IMR-90 (cell line): Measurements from ENCODE around the gene PHLDA2. TPM values are rescaled to one million over a fixed set of nuclear protein-coding genes. Genes with fewer than 3 reads are reported as not detected.

Source experiments
- ATAC-seq: fragments of 200-7000 bp; cut with Tn5 transposase; 2 replicates; pipeline ENCODE4 v1.9.1; 2020; ENCODE audit warnings: low read depth, mild to moderate bottlenecking, moderate library complexity
- BruUV-seq: library from RNA; stranded (reverse); fragments of 400-500 nt; replicated peaks from 2 replicates; lab custom pipeline; 2021; lab: Mats Ljungman, UMichigan
- CTCF ChIA-PET: fragments of 300-600 bp; formaldehyde crosslinking; extraction: SDS; loops from one replicate; lab custom pipeline; 2021; ENCODE audit warnings: antibody characterized with exemption; lab: Yijun Ruan, JAX
- POLR2A ChIA-PET: fragments of 300-600 bp; sonication (Branson Sonifier 250); formaldehyde crosslinking; loops from one replicate; lab custom pipeline; 2022; ENCODE audit warnings: antibody characterized with exemption; ENCODE audit not compliant: unreplicated experiment; lab: Charles Lee
- DNase-seq: peaks from one replicate; pipeline ENCODE4 v3.0.0; 2013
- H2AFZ ChIP-seq: replicated peaks from 2 replicates; pipeline ENCODE3; 2013; ENCODE audit warnings: low read length, mild to moderate bottlenecking; ENCODE audit not compliant: poor library complexity
- H2AK5ac ChIP-seq: 2 replicates; pipeline ENCODE4 v1.6.1; 2013; ENCODE audit warnings: low read depth, low read length, inconsistent platforms
- H2AK9ac ChIP-seq: replicated peaks from 2 replicates; pipeline ENCODE3; 2013; ENCODE audit warnings: mild to moderate bottlenecking, low read depth, low read length, moderate library complexity; ENCODE audit not compliant: poor library complexity
- H2BK120ac ChIP-seq: 2 replicates; pipeline ENCODE4 v1.6.1; 2013; ENCODE audit warnings: low read depth, low read length, inconsistent platforms
- H2BK15ac ChIP-seq: 3 replicates; pipeline ENCODE4 v1.6.1; 2013; ENCODE audit warnings: low read depth, low read length, inconsistent platforms
- H2BK20ac ChIP-seq: 2 replicates; pipeline ENCODE4 v1.6.1; 2013; ENCODE audit warnings: low read depth, mild to moderate bottlenecking, inconsistent platforms, low read length, moderate library complexity
- H2BK5ac ChIP-seq: 2 replicates; pipeline ENCODE4 v1.6.1; 2013; ENCODE audit warnings: mild to moderate bottlenecking, low read depth, low read length, inconsistent platforms; ENCODE audit not compliant: poor library complexity, severe bottlenecking
- H3K14ac ChIP-seq: replicated peaks from 2 replicates; pipeline ENCODE4 v1.6.1; 2013; ENCODE audit warnings: low read depth, low read length, inconsistent platforms
- H3K18ac ChIP-seq: 2 replicates; pipeline ENCODE4 v1.6.1; 2013; ENCODE audit warnings: low read depth, low read length, control low read depth
- H3K23ac ChIP-seq: 2 replicates; pipeline ENCODE4 v1.6.1; 2013; ENCODE audit warnings: low read depth, low read length, inconsistent platforms
- H3K27ac ChIP-seq: 2 replicates; pipeline ENCODE4 v1.5.1; 2013; ENCODE audit warnings: mild to moderate bottlenecking, control low read depth, low read length; ENCODE audit not compliant: insufficient read depth
- H3K27me3 ChIP-seq: 2 replicates; pipeline ENCODE4 v1.6.1; 2013; ENCODE audit warnings: low read length; ENCODE audit not compliant: control insufficient read depth, insufficient read depth
- H3K36me3 ChIP-seq: 2 replicates; pipeline ENCODE4 v1.6.1; 2013; ENCODE audit warnings: low read length, mixed read lengths; ENCODE audit not compliant: control insufficient read depth, insufficient read depth
- H3K4ac ChIP-seq: 2 replicates; pipeline ENCODE4 v1.6.1; 2013; ENCODE audit warnings: low read depth, low read length, inconsistent platforms
- H3K4me1 ChIP-seq: 2 replicates; pipeline ENCODE4 v1.6.1; 2013; ENCODE audit warnings: low read length, mixed read lengths; ENCODE audit not compliant: control insufficient read depth, insufficient read depth
- H3K4me2 ChIP-seq: 2 replicates; pipeline ENCODE4 v1.6.1; 2013; ENCODE audit warnings: low read depth, mild to moderate bottlenecking, control low read depth, low read length, moderate library complexity
- H3K4me3 ChIP-seq: 2 replicates; pipeline ENCODE4 v1.5.1; 2013; ENCODE audit warnings: low read depth, mild to moderate bottlenecking, control low read depth, low read length, moderate library complexity; ENCODE audit not compliant: insufficient read depth
- H3K56ac ChIP-seq: 2 replicates; pipeline ENCODE4 v1.6.1; 2013; ENCODE audit warnings: low read length, inconsistent platforms; ENCODE audit not compliant: insufficient read depth; ENCODE audit errors: extremely low read depth
- H3K79me1 ChIP-seq, 2 experiments: 2 replicates each; pipeline ENCODE4 v1.6.1; 2013; ENCODE audit warnings: low read length in 2 of 2, inconsistent platforms in 1 of 2, low read depth in 1 of 2
- H3K9ac ChIP-seq: 2 replicates; pipeline ENCODE4 v1.6.1; 2013; ENCODE audit warnings: low read depth, low read length, control low read depth
- H3K9me1 ChIP-seq: 2 replicates; pipeline ENCODE4 v1.6.1; 2013; ENCODE audit warnings: low read length, inconsistent platforms; ENCODE audit not compliant: insufficient read depth
- H3K9me3 ChIP-seq: 2 replicates; pipeline ENCODE4 v1.6.1; 2013; ENCODE audit warnings: low read length; ENCODE audit not compliant: control insufficient read depth, insufficient read depth
- H4K20me1 ChIP-seq: 2 replicates; pipeline ENCODE4 v1.6.1; 2013; ENCODE audit warnings: low read length, inconsistent platforms; ENCODE audit not compliant: insufficient read depth
- H4K5ac ChIP-seq: 2 replicates; pipeline ENCODE4 v1.6.1; 2013; ENCODE audit warnings: mild to moderate bottlenecking, low read depth, low read length, control low read depth
- H4K8ac ChIP-seq, 2 experiments: 2 replicates each; pipeline ENCODE4 v1.6.1; 2013; ENCODE audit warnings: low read depth in 2 of 2, low read length in 2 of 2, control low read depth in 1 of 2, inconsistent platforms in 1 of 2
- H4K91ac ChIP-seq: 2 replicates; pipeline ENCODE4 v1.6.1; 2013; ENCODE audit warnings: low read depth, low read length, inconsistent platforms; ENCODE audit not compliant: insufficient read depth
- FOS ChIP-seq: fragments of 150-350 bp; IDR thresholded peaks from 2 replicates; pipeline ENCODE4 v1.6.1; 2016; ENCODE audit warnings: low read depth, low read length
- MAZ ChIP-seq: IDR thresholded peaks from 2 replicates; pipeline ENCODE4 v1.6.1; 2012; ENCODE audit warnings: low read depth, mild to moderate bottlenecking, low read length, improper control_type of control experiment, moderate library complexity, borderline replicate concordance
- MXI1 ChIP-seq: IDR thresholded peaks from 2 replicates; pipeline ENCODE4 v1.6.1; 2012; ENCODE audit warnings: low read depth, mild to moderate bottlenecking, low read length, moderate library complexity, borderline replicate concordance
- NFE2L2 ChIP-seq: fragments of 150-350 bp; IDR thresholded peaks from 2 replicates; pipeline ENCODE4 v1.6.1; 2016; ENCODE audit warnings: low read depth, mild to moderate bottlenecking, low read length
- RAD21 ChIP-seq: IDR thresholded peaks from 2 replicates; pipeline ENCODE4 v1.6.1; 2012; ENCODE audit warnings: low read length, improper control_type of control experiment
- WGBS, 2 experiments: methylation state at CpG; one replicate each; pipeline versions ENCODE4 v1.1.5 to v1.1.7; 2013; ENCODE audit warnings: missing lambda C conversion rate in 2 of 2; ENCODE audit not compliant: insufficient read length in 1 of 2; ENCODE audit errors: extremely low coverage in 2 of 2; 5-methylcytosine and 5-hydroxymethylcytosine counted together
- dilution Hi-C: fragments of 300-500 bp; cut with HindIII; formaldehyde crosslinking; loops from one replicate; pipeline ENCODE4 v1.14.3; 2018; ENCODE audit warnings: low sequenced_read_pairs; ENCODE audit not compliant: unreplicated experiment
- in situ Hi-C: fragments of 300-500 bp; cut with MboI; formaldehyde crosslinking; loops from 3 replicates; pipeline ENCODE4 v1.14.3; 2019; ENCODE audit warnings: low sequenced_read_pairs, inconsistent platforms, mixed read lengths
- intact Hi-C: fragments of 100-400 bp; cut with micrococcal nuclease; formaldehyde crosslinking; loops from 2 replicates; pipeline ENCODE4 v1.10.0; 2022
- polyA plus RNA-seq, 3 experiments: library from polyadenylated mRNA; depleted of rRNA; stranded (reverse); fragments of >200 nt; gene quantifications; 2 replicates each; pipeline ENCODE4 v1.2.3, GENCODE V29; 2012; ENCODE audit warnings: low replicate concordance in 1 of 3
- total RNA-seq: library from RNA; depleted of rRNA; stranded (reverse); fragments of >200 nt; gene quantifications from 2 replicates; pipeline ENCODE4 v1.2.3, GENCODE V29; 2012

PHLDA2 gene
- total and polyA plus RNA-seq, 2 of the 4 experiments (the other 2 are of a cell fraction) = 3.8 to 89.0 TPM

- Histone ChIP-seq H3K27ac (no peak overlapping the region), H3K4me2 (no peak overlapping the region), H2BK15ac (no peak overlapping the region), H3K4me3 (no peak overlapping the region), H4K5ac (no peak overlapping the region), H3K4me1 (no peaks in the 10 kb centered on the region), H3K9ac (no peak overlapping the region), H3K36me3 (peaks cover 55% of the 10 kb centered on the region), H2AK9ac (no peak overlapping the region), H4K8ac (no peak overlapping the region), H4K20me1 (peaks cover 30% of the 10 kb centered on the region), H3K79me1 (peaks cover 54 to 80% of the 10 kb centered on the region in 2 experiments), H2BK120ac (no peak overlapping the region), H2BK5ac (no peak overlapping the region), H3K18ac (no peak overlapping the region), H4K91ac (no peak overlapping the region), H3K23ac (no peak overlapping the region), H2AFZ (no peak overlapping the region), H3K56ac (no peak overlapping the region), H3K4ac (no peak overlapping the region), H3K27me3 (no peaks in the 10 kb centered on the region), H2AK5ac (no peak overlapping the region), H3K14ac (no peak overlapping the region), H3K9me3 (no peaks in the 10 kb centered on the region), H2BK20ac (no peak overlapping the region), H3K9me1 (no peaks in the 10 kb centered on the region)
- intact Hi-C loops (no loop called here), in situ Hi-C loops (no loop called here), dilution Hi-C loops (no loop called here)
- no peak for ATAC-seq
- ChIA-PET CTCF (no interaction called here), POLR2A (interaction anchor here (0.6 kb wide), 1 partner anchor 45 kb away, joined by 7 read pairs; the partner anchor contains the start of gene PHLDA2)
- no peak for TF ChIP-seq MAZ
- no peak for TF ChIP-seq MXI1
- TF ChIP-seq RAD21 = no peak
- TF ChIP-seq NFE2L2 = no peak
- TF ChIP-seq FOS = no peak
- 94% methylated on average over 2 of the region's 3 CpGs; no CpG with 5 or more reads in 1 of the 2 experiments for WGBS, 2 experiments
- no TSS peak for BruUV-seq
- no peak for DNase-seq
Measured at GRCh38 chr11:2974272-2974671, 45.1 kb upstream of the PHLDA2 start.
